HCEC 1CT (cell line): Measurements from ENCODE around the gene SYNE1.
"Not testable (repeated sequence)": the region's sequence is repeated elsewhere in the genome, so short reads cannot be mapped to it uniquely, and the experiment has no call there.

ENCODE experiments used
- DNase-seq: peaks from one replicate; pipeline ENCODE4 v3.0.0-alpha.2; 2017

SYNE1 gene

DNA sequence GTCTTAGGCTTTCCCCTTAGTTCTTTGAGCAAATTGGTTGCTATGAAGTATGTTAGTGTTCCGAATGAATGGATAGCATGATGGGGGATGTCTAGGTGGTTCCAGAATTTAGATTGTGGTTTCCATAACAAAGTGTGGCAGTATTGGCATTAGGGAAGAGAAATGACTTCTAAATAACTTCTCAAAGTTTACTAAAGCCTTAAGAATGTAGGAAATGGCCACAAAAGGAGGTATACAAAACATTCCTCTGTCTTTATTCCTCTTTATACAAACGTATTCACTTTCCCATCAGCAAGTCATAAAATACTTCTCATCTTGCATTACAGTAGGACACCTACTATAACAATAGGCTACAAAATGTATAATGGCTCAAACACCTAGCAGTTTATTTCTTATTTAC, 550.1 kb downstream of the SYNE1 start:
- peak; percentile 27 for DNase-seq

DNA sequence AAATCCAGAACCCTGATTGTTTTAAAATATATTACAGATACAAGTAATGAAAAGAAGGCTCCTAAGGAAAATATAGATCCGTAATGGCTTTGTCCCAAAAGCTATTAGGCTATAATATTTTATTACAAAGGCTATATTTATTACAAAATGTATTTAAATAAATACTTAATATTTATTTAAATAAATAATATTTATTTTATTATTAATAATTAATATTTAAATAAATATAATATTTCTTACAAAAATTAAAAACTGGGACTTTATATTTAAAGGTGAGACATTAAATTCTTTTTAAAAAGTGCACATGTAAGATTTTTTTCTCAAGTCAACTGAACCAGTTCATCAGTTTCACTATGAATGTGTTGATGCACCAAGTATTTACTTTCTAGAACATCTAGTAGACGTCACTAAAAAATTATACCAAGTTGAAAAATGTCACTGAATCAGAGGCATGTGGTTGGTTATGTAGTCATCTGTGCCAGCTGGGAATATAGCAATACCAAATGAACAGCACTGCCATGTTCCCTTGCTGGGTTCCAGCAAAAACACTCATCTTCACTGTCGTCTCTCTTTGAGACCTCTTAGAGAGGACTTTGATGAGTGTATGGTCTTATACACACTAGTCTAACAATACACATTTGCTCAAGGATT, 550.8 kb downstream of the SYNE1 start:
- no peak for DNase-seq

DNA sequence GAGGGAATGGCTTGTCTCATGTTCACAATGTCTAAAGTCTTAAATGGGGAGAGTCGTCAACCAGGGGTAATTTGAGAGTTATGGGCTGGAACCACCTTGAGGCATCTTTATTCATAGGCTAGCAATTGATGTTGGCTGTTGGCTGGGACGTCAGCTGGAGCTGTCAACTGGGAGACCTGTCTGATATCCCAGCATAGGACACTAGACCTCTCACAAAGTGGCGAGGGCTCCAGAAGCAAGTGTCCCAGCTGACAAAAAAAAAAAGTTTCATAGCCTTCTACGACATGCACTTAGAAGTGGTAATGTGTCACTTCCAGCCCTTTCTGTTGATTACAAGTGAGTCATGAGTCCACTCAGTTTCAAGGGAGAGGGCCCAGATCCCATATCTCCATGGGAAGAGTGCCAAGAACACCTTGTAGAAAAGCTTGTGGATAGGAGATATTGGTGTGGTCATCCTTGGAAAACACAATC, 551.7 kb downstream of the SYNE1 start:
- DNase-seq, result no peak

DNA sequence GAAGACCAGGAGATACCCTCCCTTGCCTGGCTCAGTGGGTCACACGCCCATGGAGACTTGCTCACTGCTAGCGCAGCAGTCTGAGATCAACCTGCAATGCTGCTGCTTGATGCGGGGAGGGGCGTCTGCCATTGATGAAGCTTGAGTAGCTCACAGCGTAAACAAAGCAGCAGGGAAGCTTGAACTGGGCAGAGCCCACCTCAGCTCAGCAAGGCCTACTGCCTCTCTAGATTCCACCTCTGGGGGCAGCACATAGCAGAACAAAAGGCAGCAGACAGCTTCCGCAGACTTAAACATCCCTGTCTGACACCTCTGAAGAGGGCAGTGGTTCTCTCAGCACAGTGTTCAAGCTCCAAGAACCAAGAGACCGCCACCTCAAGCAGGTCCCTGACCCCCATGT, 558.4 kb downstream of the SYNE1 start:
- no peak for DNase-seq

DNA sequence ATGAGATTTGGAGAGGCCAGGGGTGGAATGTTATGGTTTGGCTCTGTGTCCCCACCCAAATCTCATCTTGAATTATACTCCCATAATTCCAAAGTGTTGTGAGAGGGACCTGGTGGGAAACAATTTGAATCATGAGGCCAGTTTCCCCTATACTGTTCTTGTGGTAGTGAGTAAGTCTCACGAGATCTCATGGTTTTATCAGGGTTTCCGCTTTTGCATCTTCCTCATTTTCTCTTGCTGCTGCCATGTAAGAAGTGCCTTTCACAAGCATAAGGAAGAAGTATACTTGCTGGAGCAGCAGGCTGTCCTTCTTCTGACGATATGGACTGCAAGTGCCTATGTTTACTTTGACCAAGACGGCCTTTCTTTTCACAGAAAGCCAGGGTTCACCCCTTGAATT, 559.2 kb downstream of the SYNE1 start:
- no peak for DNase-seq

DNA sequence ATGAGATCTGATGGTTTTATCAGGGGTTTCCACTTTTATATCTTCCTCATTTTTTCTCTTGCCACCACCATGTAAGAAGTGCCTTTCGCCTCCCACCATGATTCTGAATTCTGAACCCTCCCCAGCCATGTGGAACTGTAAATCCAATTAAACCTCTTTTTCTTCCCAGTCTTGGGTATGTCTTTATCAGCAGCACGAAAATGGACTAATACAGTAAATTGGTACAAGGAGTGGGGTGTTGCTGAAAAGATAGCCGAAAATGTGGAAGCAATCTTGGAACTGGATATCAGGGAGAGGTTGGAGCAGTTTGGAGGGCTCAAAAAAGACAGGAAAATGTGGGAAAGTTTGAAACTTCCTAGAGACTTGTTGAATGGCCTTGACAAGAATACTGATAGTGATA, 560.9 kb downstream of the SYNE1 start:
- DNase-seq, result not testable (repeated sequence)

DNA sequence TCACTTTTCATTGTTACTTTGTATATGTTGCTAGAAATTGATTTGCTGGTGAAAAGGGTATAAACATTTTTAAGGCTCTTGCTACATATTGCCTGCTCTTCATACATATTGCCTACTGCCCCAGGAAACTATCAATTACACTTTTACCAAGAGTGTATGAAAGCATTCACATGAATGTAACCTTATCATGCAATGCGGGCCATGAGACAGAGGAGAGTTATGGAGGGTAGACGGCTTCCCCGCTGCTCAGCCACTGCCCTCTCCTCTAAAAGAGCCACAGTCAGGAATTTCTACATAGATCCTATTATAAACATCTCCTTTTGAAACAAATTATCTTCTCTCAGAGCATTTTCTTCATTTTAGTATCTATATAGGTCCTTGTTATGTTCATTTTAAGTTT, 565.3 kb downstream of the SYNE1 start:
- DNase-seq, result no peak
